ENCODE data around the gene PPP4R3C. TPM values are rescaled to one million over a fixed set of nuclear protein-coding genes. Genes with fewer than 3 reads are reported as not detected.

PPP4R3C gene
- total and polyA plus RNA-seq, 2 of the 13 experiments (the other 11 are each of a cell fraction or from before 2014, with no cell fraction given) = not detected

DNA sequence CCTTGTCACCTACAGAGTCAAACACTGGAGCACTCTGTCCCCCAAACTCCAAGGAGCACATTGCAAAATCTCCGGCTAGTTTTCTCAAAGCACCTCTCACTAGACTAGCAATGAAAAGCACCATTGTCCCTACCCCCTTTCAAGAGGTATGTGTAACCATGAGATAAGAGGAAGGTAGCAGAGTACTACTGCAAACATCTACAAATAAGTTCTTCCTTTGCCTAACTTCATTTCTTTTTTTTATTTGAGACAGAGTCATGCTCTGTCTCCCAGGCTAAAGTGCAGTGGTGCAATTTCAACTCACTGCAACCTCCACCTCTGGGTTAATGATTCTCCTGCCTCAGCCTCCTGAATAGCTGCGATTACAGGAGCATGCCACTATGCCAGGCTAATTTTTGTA lies 17.7 kb downstream of the PPP4R3C start (continued):
- TF ChIP-seq, protein P1, sequence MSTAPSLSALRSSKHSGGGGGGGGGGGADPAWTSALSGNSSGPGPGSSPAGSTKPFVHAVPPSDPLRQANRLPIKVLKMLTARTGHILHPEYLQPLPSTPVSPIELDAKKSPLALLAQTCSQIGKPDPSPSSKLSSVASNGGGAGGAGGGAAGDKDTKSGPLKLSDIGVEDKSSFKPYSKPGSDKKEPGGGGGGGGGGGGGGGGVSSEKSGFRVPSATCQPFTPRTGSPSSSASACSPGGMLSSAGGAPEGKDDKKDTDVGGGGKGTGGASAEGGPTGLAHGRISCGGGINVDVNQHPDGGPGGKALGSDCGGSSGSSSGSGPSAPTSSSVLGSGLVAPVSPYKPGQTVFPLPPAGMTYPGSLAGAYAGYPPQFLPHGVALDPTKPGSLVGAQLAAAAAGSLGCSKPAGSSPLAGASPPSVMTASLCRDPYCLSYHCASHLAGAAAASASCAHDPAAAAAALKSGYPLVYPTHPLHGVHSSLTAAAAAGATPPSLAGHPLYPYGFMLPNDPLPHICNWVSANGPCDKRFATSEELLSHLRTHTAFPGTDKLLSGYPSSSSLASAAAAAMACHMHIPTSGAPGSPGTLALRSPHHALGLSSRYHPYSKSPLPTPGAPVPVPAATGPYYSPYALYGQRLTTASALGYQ (CRISPR knock-in tag; IDR thresholded peaks at IDR 0.05) = 0 out of 2 replicates have a peak, but pooled peaks have one; percentile 24
- TF ChIP-seq PAWR (CRISPR knock-in tag; IDR thresholded peaks at IDR 0.05; ENCODE audit: borderline replicate concordance) = no peak
- TF ChIP-seq, protein P2, sequence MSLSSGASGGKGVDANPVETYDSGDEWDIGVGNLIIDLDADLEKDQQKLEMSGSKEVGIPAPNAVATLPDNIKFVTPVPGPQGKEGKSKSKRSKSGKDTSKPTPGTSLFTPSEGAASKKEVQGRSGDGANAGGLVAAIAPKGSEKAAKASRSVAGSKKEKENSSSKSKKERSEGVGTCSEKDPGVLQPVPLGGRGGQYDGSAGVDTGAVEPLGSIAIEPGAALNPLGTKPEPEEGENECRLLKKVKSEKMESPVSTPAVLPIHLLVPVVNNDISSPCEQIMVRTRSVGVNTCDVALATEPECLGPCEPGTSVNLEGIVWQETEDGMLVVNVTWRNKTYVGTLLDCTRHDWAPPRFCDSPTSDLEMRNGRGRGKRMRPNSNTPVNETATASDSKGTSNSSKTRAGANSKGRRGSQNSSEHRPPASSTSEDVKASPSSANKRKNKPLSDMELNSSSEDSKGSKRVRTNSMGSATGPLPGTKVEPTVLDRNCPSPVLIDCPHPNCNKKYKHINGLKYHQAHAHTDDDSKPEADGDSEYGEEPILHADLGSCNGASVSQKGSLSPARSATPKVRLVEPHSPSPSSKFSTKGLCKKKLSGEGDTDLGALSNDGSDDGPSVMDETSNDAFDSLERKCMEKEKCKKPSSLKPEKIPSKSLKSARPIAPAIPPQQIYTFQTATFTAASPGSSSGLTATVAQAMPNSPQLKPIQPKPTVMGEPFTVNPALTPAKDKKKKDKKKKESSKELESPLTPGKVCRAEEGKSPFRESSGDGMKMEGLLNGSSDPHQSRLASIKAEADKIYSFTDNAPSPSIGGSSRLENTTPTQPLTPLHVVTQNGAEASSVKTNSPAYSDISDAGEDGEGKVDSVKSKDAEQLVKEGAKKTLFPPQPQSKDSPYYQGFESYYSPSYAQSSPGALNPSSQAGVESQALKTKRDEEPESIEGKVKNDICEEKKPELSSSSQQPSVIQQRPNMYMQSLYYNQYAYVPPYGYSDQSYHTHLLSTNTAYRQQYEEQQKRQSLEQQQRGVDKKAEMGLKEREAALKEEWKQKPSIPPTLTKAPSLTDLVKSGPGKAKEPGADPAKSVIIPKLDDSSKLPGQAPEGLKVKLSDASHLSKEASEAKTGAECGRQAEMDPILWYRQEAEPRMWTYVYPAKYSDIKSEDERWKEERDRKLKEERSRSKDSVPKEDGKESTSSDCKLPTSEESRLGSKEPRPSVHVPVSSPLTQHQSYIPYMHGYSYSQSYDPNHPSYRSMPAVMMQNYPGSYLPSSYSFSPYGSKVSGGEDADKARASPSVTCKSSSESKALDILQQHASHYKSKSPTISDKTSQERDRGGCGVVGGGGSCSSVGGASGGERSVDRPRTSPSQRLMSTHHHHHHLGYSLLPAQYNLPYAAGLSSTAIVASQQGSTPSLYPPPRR (CRISPR knock-in tag; IDR thresholded peaks at IDR 0.05; ENCODE audit: borderline replicate concordance) = peak; percentile 26; the same call in 1 of the 2 replicates
- no peak for TF ChIP-seq ZNF274 (CRISPR knock-in tag; IDR thresholded peaks at IDR 0.05)
- TF ChIP-seq IKZF1 (IDR thresholded peaks at IDR 0.05) = no peak
- peak; percentile 51 for TF ChIP-seq TCF7 (IDR thresholded peaks at IDR 0.05; ENCODE audit: low read depth)
- peak; percentile 46; the same call in 1 of the 2 replicates for TF ChIP-seq NFIC (IDR thresholded peaks at IDR 0.05; ENCODE audit: low read length)
- TF ChIP-seq HDAC6 (IDR thresholded peaks at IDR 0.05; ENCODE audit: low read depth, low read length) = no peak
- TF ChIP-seq, protein P3, sequence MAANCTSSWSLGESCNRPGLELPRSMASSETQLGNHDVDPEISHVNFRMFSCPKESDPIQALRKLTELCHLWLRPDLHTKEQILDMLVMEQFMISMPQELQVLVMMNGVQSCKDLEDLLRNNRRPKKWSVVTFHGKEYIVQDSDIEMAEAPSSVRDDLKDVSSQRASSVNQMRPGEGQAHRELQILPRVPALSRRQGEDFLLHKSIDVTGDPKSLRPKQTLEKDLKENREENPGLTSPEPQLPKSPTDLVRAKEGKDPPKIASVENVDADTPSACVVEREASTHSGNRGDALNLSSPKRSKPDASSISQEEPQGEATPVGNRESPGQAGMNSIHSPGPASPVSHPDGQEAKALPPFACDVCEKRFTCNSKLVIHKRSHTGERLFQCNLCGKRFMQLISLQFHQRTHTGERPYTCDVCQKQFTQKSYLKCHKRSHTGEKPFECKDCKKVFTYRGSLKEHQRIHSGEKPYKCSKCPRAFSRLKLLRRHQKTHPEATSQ (CRISPR knock-in tag; IDR thresholded peaks at IDR 0.05; ENCODE audit: borderline replicate concordance) = peak; percentile 55; the same call in 1 of the 2 replicates
- TF ChIP-seq ZNF772 (CRISPR knock-in tag; IDR thresholded peaks at IDR 0.05) = no peak
- 0 out of 2 replicates have a peak, but pooled peaks have one; percentile 17 for TF ChIP-seq BRD4 (CRISPR knock-in tag; IDR thresholded peaks at IDR 0.05)
- peak; percentile 22; the same call in 1 of the 2 replicates for TF ChIP-seq RXRA (CRISPR knock-in tag; IDR thresholded peaks at IDR 0.05)
- TF ChIP-seq ATF1 (CRISPR knock-in tag; IDR thresholded peaks at IDR 0.05) = no peak
- TF ChIP-seq, protein P4, sequence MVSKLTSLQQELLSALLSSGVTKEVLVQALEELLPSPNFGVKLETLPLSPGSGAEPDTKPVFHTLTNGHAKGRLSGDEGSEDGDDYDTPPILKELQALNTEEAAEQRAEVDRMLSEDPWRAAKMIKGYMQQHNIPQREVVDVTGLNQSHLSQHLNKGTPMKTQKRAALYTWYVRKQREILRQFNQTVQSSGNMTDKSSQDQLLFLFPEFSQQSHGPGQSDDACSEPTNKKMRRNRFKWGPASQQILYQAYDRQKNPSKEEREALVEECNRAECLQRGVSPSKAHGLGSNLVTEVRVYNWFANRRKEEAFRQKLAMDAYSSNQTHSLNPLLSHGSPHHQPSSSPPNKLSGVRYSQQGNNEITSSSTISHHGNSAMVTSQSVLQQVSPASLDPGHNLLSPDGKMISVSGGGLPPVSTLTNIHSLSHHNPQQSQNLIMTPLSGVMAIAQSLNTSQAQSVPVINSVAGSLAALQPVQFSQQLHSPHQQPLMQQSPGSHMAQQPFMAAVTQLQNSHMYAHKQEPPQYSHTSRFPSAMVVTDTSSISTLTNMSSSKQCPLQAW (CRISPR knock-in tag; IDR thresholded peaks at IDR 0.05) = peak; percentile 67
- no peak for TF ChIP-seq ZSCAN21 (CRISPR knock-in tag; IDR thresholded peaks at IDR 0.05; ENCODE audit: borderline replicate concordance)
- peak; percentile 78 for TF ChIP-seq CEBPG (CRISPR knock-in tag; IDR thresholded peaks at IDR 0.05)
- TF ChIP-seq, protein P5, sequence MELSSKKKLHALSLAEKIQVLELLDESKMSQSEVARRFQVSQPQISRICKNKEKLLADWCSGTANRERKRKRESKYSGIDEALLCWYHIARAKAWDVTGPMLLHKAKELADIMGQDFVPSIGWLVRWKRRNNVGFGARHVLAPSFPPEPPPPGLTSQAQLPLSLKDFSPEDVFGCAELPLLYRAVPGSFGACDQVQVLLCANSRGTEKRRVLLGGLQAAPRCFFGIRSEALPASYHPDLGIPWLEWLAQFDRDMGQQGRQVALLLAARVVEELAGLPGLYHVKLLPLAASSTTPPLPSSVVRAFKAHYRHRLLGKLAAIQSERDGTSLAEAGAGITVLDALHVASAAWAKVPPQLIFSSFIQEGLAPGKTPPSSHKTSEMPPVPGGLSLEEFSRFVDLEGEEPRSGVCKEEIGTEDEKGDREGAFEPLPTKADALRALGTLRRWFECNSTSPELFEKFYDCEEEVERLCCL (CRISPR knock-in tag; IDR thresholded peaks at IDR 0.05; ENCODE audit: borderline replicate concordance) = no peak
- TF ChIP-seq ZMYM2 (CRISPR knock-in tag; IDR thresholded peaks at IDR 0.05) = no peak
- TF ChIP-seq ZKSCAN8 (CRISPR knock-in tag; IDR thresholded peaks at IDR 0.05; ENCODE audit: borderline replicate concordance) = 0 out of 2 replicates have a peak, but pooled peaks have one; percentile 27
- no peak for TF ChIP-seq ZKSCAN1 (IDR thresholded peaks at IDR 0.05; ENCODE audit: low read length)

All from HepG2 (cell line).